ENCODE data around the gene CEP350. TPM values are rescaled to one million over a fixed set of nuclear protein-coding genes. Genes with fewer than 3 reads are reported as not detected.
"Not testable (repeated sequence)": the region's sequence is repeated elsewhere in the genome, so short reads cannot be mapped to it uniquely, and the experiment has no call there.

CEP350 gene
- total RNA-seq, 2 experiments from 2014 or later: 31.7 to 34.2 TPM

DNA sequence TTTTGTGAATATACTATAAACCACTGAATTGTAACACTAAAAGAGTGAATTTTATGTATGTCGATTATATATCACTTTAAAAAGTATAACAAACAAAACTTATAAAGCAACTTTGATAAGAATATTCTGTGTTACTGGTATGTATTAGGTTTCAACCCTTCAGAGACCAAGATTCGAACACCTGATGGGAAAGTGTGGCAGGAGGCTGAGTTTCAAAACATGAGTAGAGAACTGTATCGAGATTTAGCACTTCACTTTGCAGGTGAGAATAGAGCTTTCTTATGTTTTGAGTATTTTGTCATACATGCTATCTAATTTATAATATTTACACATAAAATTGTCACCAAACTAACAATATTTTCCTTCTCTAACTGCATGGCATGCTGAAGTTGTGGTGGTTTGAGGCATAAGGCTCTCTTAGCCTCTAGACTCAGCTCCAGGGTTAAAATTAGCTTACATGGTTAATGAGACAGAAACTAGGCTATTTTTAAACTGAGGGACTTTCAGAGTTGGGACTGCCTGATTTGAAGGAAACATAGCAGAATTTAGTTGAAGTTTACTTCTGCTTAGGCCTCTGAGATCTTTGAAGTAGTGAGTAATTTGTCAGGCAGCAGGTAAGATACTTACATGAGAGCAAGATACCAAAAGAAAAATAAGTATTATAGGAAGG, 48.6 kb downstream of the CEP350 start:
- ChIA-PET POLR2A (interaction anchor here (1.2 kb wide), 1 partner anchor 15 kb away, joined by 3 read pairs; no protein-coding TSS in a partner anchor), CTCF (interaction anchor here (1.2 to 1.9 kb wide), 2 partner anchors 135 to 176 kb away, joined by 4 to 7 read pairs; no protein-coding TSS in a partner anchor)
- H3K27ac Mint-ChIP-seq: no peak overlapping the region
- H3K27me3 Mint-ChIP-seq: no peaks in the 10 kb centered on the region
- peaks cover 5% of the 10 kb centered on the region for H3K4me1 Mint-ChIP-seq (ENCODE audit: low read depth)
- peaks cover 27% of the 10 kb centered on the region for H3K36me3 Mint-ChIP-seq
- H3K9me3 Mint-ChIP-seq: peaks cover 8% of the 10 kb centered on the region
- no peak for DNase-seq
- H3K4me3 Mint-ChIP-seq: no peak overlapping the region
- intact Hi-C loops (cut with micrococcal nuclease): no loop called here

DNA sequence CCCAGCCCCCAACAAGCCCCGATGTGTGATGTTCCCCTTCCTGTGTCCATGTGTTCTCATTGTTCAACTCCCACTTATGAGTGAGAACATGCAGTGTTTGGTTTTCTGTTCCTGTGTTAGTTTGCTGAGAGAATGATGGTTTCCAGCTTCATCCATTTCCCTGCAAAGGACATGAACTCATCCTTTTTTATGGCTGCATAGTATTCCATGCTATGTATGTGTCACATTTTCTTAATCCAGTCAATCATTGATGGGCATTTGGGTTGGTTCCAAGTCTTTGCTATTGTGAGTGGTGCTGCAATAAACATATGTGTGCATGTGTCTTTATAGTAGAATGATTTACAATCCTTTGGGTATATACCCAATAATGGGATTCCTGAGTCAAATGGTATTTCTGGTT, 52.2 kb downstream of the CEP350 start:
- H3K9me3 Mint-ChIP-seq; CTCF ChIA-PET; H3K27me3 Mint-ChIP-seq; H3K4me1 Mint-ChIP-seq (ENCODE audit: low read depth); intact Hi-C loops (cut with micrococcal nuclease); H3K4me3 Mint-ChIP-seq; DNase-seq; POLR2A ChIA-PET; H3K27ac Mint-ChIP-seq: not testable (repeated sequence)
- H3K36me3 Mint-ChIP-seq: peaks cover 27% of the 10 kb centered on the region

DNA sequence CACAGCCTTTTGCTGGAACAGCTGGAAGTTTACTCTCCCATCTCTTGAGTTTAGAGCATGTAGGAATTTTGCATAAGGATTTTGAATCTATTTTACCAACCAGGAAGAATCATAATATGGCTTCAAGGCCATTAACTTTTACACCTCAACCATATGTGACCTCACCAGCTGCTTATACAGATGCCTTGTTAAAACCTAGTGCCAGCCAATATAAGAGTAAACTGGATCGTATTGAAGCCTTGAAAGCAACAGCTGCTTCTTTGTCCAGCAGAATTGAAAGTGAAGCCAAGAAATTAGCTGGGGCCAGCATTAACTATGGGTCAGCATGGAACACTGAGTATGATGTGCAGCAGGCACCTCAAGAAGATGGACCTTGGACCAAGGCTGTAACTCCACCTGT, 65.4 kb downstream of the CEP350 start:
- no peak overlapping the region for H3K4me3 Mint-ChIP-seq
- H3K4me1 Mint-ChIP-seq (ENCODE audit: low read depth): no peaks in the 10 kb centered on the region
- H3K27ac Mint-ChIP-seq: no peak overlapping the region

DNA sequence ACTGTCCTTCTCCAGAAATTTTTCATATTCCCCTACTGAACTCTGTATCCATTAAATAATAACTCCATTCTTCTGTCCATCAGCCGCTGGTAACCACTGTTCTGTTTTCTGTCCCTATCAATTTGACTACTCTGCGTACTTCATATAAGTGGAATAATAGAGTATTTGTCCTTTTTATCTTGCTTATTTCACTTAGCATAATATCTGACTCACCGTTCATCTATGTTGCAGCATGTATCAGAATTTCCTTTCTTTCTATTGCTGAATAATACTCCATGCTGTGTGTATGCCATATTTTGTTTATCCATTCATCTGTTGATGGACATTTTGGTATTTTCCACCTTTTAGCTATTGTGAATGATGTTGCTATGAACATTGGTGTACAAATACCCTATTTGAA, 71.9 kb downstream of the CEP350 start:
- ChIA-PET POLR2A (no interaction called here), CTCF (no interaction called here)
- H3K4me1 Mint-ChIP-seq (ENCODE audit: low read depth): peaks cover 10% of the 10 kb centered on the region
- DNase-seq: no peak
- intact Hi-C loops (cut with micrococcal nuclease): no loop called here
- no peaks in the 10 kb centered on the region for H3K27me3 Mint-ChIP-seq
- no peak overlapping the region for H3K4me3 Mint-ChIP-seq
- peaks cover 18% of the 10 kb centered on the region for H3K36me3 Mint-ChIP-seq
- H3K9me3 Mint-ChIP-seq: no peaks in the 10 kb centered on the region
- no peak overlapping the region for H3K27ac Mint-ChIP-seq

More for the DNA sequence above, 65.4 kb downstream of the CEP350 start:
- Mint-ChIP-seq H3K27me3 (no peaks in the 10 kb centered on the region), H3K36me3 (peaks cover 27% of the 10 kb centered on the region), H3K9me3 (no peaks in the 10 kb centered on the region)
- no peak for DNase-seq
- POLR2A ChIA-PET: no interaction called here
- intact Hi-C loops (cut with micrococcal nuclease): no loop called here
- CTCF ChIA-PET: interaction anchor here (1.3 kb wide), 1 partner anchor 23 kb away, joined by 3 read pairs; no protein-coding TSS in a partner anchor

DNA sequence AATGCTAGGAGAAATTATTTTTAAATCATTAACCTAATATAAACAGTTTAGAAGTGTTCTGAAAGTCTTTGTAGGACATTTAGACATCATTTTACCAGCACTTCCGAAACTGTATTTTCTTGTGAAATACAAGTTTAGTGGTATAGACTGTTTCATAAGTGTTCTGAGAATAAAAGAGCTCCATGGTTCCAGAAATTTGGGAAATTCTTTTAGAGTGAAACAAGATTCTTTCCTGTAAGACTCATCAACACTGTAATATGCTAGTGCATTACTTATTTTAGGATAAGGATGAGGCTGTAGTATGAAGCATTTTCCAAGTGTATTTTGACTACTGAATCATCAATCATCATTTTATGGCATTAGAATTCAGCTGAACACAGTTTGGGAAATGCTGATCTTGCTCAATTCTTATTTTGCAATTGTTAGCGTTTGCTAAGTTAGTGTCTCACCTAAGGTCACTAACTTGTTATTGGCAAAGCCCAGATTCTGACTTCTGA, 73.4 kb downstream of the CEP350 start:
- Mint-ChIP-seq H3K27ac (no peak overlapping the region), H3K27me3 (no peaks in the 10 kb centered on the region), H3K9me3 (no peaks in the 10 kb centered on the region), H3K4me1 (ENCODE audit: low read depth) (peaks cover 10% of the 10 kb centered on the region), H3K36me3 (peaks cover 14% of the 10 kb centered on the region), H3K4me3 (no peak overlapping the region)
- no peak for DNase-seq
- CTCF ChIA-PET: interaction anchor here (0.8 kb wide), 2 partner anchors 24 to 322 kb away, joined by 3 to 5 read pairs; no protein-coding TSS in a partner anchor
- intact Hi-C loops (cut with micrococcal nuclease): no loop called here
- POLR2A ChIA-PET: no interaction called here

DNA sequence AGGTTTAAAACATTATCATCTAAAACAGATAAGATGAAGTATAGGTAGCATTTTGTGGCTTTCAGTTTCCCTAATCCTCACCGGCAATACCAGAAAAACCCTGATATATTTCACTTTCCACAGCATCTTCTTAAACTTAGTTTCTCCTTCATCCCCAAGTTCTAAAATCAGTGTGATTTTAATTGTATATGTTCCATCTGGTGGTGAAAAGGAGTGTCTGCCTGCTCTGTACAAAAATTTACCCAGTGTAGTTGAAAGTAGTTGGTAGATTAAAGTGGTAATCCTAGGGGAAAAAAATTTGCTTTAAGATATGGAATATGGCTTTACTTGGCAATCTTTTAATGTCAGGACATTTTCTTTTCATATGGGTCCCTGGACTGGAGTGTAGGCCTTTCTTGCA, 74.3 kb downstream of the CEP350 start:
- H3K4me1 Mint-ChIP-seq (ENCODE audit: low read depth): peaks cover 10% of the 10 kb centered on the region

DNA sequence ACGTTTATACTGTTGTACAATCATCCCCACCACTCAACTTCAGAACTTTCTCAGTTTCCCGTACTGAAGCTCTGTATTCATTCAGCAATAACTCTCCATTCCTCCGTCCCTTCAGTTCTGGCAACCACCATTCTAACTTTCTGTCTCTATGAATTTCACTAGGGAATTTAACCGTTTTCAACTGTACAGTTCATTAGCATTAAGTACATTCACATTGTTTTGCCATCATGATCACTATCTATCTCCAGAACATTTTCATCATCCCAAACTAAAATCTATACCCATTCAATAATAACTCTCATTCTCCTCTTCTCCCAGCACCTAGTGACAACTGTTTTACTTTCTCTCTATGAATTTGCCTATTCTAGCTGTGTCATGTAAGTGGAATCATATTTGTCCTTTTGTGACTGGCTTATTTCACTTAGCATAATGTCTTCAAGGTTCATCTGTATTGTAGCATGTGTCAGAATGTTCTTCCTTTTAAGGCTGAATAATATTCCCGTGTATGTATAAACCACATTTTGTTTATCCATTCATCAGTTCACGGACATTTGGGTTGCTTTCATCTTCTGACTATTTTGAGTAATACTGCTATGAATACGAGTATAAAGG, 75.0 kb downstream of the CEP350 start:
- Mint-ChIP-seq H3K4me1 (ENCODE audit: low read depth) (peaks cover 10% of the 10 kb centered on the region), H3K36me3 (peaks cover 20% of the 10 kb centered on the region), H3K27me3 (no peaks in the 10 kb centered on the region), H3K9me3 (no peaks in the 10 kb centered on the region), H3K27ac (no peak overlapping the region), H3K4me3 (no peak overlapping the region)
- ChIA-PET CTCF (interaction anchor here (0.7 kb wide), 1 partner anchor 163 kb away, joined by 3 read pairs; no protein-coding TSS in a partner anchor), POLR2A (no interaction called here)
- no peak for DNase-seq
- intact Hi-C loops (cut with micrococcal nuclease): no loop called here

More for the DNA sequence above, 74.3 kb downstream of the CEP350 start:
- ChIA-PET POLR2A (no interaction called here), CTCF (no interaction called here)
- H3K27me3 Mint-ChIP-seq: no peaks in the 10 kb centered on the region
- intact Hi-C loops (cut with micrococcal nuclease): no loop called here
- H3K4me3 Mint-ChIP-seq: no peak overlapping the region
- peaks cover 15% of the 10 kb centered on the region for H3K36me3 Mint-ChIP-seq
- no peak overlapping the region for H3K27ac Mint-ChIP-seq
- DNase-seq: no peak
- no peaks in the 10 kb centered on the region for H3K9me3 Mint-ChIP-seq

DNA sequence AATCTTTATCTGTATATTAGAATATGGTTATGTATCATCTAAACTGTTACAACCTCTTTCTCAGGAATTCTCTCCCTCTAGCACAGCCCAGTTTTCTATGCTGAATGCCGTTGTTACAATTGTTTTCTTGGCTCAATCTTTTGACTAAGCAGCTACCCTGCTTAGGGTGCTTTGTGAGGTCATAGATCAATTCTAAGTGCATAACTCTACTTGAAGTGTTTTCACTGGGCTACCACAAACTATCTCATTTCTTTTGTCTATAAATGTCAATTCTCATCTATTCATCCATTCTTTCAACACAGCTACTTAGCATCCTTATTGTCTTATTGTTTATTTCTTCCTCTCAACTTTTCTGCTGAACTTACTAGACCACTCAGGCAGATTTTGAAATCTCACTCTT, 77.1 kb downstream of the CEP350 start:
- Mint-ChIP-seq H3K36me3 (peaks cover 22% of the 10 kb centered on the region), H3K27me3 (no peaks in the 10 kb centered on the region), H3K27ac (no peak overlapping the region), H3K4me1 (ENCODE audit: low read depth) (peaks cover 10% of the 10 kb centered on the region), H3K9me3 (no peaks in the 10 kb centered on the region), H3K4me3 (no peak overlapping the region)
- no peak for DNase-seq
- intact Hi-C loops (cut with micrococcal nuclease): no loop called here
- CTCF ChIA-PET: interaction anchor here (1.1 to 1.6 kb wide), 2 partner anchors 77 to 149 kb away, joined by 3 to 4 read pairs; no protein-coding TSS in a partner anchor
- POLR2A ChIA-PET: no interaction called here

DNA sequence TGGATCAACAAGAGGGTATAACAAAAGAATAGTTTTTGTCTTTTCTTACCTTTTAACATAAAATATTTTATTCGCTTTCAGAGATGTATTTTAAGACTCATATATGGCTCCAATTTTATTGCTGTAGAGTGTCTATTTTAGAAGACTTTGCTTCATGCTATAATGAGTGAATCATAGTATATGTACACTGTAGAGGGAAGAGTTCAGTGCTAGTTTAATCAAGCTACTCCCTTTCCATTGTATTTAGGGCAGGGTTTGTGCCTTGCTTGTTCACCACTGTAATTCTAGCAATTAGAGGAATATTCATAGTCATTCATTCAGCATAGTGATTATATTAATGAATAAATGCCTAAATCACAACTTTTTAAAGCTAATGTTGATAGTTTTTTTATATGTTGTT, 78.8 kb downstream of the CEP350 start:
- Mint-ChIP-seq H3K27me3 (no peaks in the 10 kb centered on the region), H3K4me1 (ENCODE audit: low read depth) (peaks cover 8% of the 10 kb centered on the region), H3K36me3 (peaks cover 30% of the 10 kb centered on the region), H3K27ac (no peak overlapping the region), H3K4me3 (no peak overlapping the region), H3K9me3 (no peaks in the 10 kb centered on the region)
- intact Hi-C loops (cut with micrococcal nuclease): no loop called here
- POLR2A ChIA-PET: no interaction called here
- CTCF ChIA-PET: interaction anchor here (1.0 kb wide), 1 partner anchor 146 kb away, joined by 3 read pairs; no protein-coding TSS in a partner anchor
- DNase-seq: no peak

DNA sequence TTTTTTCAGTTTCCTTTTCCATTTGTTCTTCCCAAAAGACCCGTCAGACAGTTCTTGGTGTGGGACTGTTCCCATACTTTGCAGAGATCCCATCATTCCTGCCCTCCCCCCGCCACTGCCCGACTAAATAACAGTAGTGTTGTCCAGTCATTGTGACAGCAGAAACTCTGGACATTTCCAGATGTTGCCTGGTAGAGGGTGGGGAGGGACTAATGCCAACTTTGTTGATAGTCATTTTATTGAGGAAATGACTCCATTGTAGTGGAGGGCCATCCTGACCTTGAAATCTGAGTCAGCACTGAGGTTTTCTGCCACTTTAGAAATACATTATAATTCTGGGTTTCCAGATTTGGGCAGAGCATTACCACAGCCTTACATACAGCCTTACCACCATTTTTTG, 85.4 kb downstream of the CEP350 start:
- Mint-ChIP-seq H3K27ac (no peak overlapping the region), H3K27me3 (no peaks in the 10 kb centered on the region), H3K9me3 (no peaks in the 10 kb centered on the region), H3K4me1 (ENCODE audit: low read depth) (no peaks in the 10 kb centered on the region), H3K4me3 (no peak overlapping the region), H3K36me3 (peaks cover 40% of the 10 kb centered on the region)
- ChIA-PET POLR2A (no interaction called here), CTCF (no interaction called here)
- DNase-seq: no peak
- intact Hi-C loops (cut with micrococcal nuclease): no loop called here

DNA sequence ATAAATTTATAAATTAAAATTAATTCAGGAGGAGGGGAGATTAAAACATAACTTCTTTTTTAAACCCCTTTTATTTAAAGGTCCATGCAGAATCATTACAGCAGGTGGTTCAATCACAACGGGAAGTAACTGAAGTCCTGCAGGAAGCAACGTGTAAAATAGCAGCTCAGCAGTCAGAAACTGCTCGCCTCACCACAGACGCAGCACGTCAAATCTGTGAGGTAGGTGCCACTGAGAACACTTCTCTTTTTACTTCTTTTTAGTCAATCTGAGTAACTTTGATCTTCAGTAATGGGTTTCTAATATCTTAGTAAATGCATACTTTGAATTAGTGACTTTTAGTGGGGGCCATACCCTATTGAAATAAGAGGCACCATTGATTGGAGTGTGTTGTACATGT, 87.0 kb downstream of the CEP350 start:
- CTCF ChIA-PET: no interaction called here
- intact Hi-C loops (cut with micrococcal nuclease): no loop called here
- peaks cover 37% of the 10 kb centered on the region for H3K36me3 Mint-ChIP-seq

DNA sequence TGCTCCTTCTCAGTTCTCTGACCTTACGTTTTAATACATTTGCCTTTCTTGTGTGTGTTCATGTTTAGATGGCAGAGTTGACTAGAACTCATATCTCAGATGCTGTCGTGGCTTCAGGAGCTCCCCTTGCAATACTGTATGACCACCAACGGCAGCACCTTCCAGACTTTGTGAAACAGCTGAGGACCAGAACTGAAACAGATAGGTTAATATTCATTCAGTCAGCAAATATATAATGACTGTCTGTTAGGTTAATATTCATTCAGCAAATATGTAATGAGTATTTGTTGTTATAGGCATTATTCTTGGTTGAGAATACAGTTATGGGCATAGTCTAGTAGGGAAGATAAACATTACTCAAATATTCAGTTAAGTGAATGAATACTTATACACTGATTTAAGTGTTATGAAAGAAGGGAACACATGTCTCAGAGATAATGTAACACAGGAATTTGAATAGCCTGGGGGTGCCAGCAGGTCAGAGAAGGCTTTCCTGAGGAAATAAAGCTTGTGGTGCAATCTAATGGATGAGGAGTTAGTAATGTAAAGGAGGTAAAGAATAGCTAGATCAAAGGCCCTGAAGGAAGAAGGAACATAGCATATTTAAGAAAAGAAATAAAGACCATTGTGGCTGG, 88.5 kb downstream of the CEP350 start:
- intact Hi-C loops (cut with micrococcal nuclease): no loop called here
- Mint-ChIP-seq H3K36me3 (peaks cover 35% of the 10 kb centered on the region), H3K9me3 (no peaks in the 10 kb centered on the region), H3K27ac (no peak overlapping the region), H3K4me3 (no peak overlapping the region), H3K27me3 (no peaks in the 10 kb centered on the region), H3K4me1 (ENCODE audit: low read depth) (peaks cover 10% of the 10 kb centered on the region)
- CTCF ChIA-PET: interaction anchor here (1.6 kb wide), 1 partner anchor 23 kb away, joined by 3 read pairs; no protein-coding TSS in a partner anchor
- POLR2A ChIA-PET: no interaction called here
- DNase-seq: no peak

More for the DNA sequence above, 87.0 kb downstream of the CEP350 start:
- H3K4me1 Mint-ChIP-seq (ENCODE audit: low read depth): no peaks in the 10 kb centered on the region
- no peak overlapping the region for H3K27ac Mint-ChIP-seq
- H3K27me3 Mint-ChIP-seq: no peaks in the 10 kb centered on the region
- H3K9me3 Mint-ChIP-seq: no peaks in the 10 kb centered on the region
- no peak overlapping the region for H3K4me3 Mint-ChIP-seq
- POLR2A ChIA-PET: no interaction called here
- no peak for DNase-seq

Measured in activated CD4-positive, alpha-beta memory T cell treated with anti-CD3 and anti-CD28 coated beads for 36 hours (primary cell).